Putamen (tissue), 1 donor: ENCODE measurements around the gene ERMAP.

Experiments used
- DNase-seq: peaks from one replicate; pipeline ENCODE4 v3.0.0-alpha.2; 2016; ENCODE audit warnings: low spot score

ERMAP gene, protein sequence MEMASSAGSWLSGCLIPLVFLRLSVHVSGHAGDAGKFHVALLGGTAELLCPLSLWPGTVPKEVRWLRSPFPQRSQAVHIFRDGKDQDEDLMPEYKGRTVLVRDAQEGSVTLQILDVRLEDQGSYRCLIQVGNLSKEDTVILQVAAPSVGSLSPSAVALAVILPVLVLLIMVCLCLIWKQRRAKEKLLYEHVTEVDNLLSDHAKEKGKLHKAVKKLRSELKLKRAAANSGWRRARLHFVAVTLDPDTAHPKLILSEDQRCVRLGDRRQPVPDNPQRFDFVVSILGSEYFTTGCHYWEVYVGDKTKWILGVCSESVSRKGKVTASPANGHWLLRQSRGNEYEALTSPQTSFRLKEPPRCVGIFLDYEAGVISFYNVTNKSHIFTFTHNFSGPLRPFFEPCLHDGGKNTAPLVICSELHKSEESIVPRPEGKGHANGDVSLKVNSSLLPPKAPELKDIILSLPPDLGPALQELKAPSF

GRCh38 chr1:42816585-42817439 is at the start of gene ERMAP, which contains the start of gene SVBP:
Gene ERMAP (plus strand): TSS chr1:42817122. CDS start chr1:42830449, 13,327 bp downstream.
Gene SVBP (minus strand): TSS chr1:42817397. CDS start chr1:42816544, 853 bp downstream.
- DNase-seq: peak; percentile 92

- no peak for DNase-seq
Measured at GRCh38 chr1:42767510-42768000, 49.4 kb upstream of the ERMAP start.

DNA sequence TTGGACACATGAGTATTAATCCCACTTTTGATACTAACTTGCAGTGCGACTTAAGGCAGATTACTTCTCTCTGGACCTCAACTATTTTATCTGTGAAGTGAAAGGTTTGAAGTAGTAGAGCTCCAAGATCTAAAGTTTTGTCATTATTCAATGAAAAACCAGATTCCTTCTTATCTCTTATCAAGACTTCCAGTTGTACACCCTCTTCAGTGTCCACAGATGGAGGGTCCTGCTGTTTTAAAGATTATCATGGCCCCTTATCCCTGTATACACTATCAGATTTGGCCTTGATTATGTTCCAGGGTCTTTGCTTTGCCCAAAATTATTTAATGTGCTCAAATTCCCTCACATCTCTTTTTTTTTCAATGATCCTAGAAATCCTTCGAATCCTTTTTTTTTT is 48.8 kb upstream of the ERMAP start:
- DNase-seq: no peak

DNA sequence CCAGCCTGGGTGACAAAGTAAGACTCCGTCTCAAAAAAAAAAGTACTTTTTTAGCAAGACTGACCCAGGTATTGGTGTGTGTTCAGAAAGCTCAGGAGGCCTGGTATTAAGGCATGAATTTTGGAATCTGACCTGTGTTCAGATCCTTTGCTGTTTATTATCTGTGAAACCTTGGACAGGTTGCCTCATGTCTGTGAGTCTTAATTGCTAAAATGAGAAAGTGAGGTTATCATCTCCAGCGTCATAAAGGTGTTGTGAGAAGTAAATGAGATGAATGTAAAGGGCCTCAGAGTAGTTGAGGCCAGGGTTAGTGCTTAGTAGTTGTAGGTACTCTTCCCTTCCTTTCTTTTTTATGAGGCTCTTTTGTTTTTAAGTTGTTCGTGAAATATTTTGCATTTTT is 47.1 kb upstream of the ERMAP start:
- DNase-seq: no peak

DNA sequence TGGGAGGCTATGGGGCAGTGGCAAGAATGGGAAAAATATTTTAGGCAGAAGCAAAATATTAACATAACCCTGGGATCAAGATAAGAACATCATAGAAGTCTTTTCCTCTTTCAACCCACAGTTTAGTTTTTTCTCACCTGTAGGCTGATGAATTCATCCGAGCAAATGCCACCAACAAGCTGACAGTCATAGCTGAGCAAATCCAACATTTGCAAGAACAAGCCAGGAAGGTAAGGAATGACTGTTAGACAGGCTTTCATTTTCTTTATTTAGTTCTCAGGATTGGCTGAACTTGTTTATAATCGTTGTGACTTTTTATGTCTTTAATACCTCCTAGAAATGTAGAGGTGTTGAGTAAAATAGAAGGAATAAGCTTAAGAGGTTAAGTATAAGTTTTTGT is 43.5 kb upstream of the ERMAP start:
- DNase-seq: no peak

DNA sequence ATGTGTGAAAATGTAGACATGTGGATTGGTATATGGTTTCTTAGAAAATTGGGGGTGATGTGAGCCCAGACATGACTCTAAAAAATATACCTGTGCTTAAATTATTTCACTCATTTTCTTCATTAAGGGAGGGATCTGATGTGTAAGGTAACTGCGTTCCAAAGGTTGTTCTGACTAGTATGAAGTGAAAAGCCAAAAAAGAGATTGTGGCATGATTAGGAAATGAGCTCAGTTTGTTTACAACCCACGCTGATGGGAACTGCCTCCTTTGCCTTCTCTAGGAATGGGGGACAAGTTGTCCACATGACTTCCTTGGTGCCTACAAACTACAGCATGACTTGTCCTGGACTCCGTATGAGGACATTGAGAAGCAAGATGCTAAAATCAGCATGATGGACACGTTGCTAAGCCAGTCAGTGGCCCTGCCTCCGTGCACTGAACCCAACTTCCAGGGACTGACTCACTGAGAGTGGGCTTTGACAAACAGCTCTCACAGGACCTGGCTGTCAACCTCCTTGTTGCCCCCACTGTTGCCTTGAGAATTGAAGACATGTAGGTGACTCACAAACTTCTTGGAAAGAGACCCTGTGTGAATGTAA is 41.9 kb upstream of the ERMAP start:
- DNase-seq: no peak

DNA sequence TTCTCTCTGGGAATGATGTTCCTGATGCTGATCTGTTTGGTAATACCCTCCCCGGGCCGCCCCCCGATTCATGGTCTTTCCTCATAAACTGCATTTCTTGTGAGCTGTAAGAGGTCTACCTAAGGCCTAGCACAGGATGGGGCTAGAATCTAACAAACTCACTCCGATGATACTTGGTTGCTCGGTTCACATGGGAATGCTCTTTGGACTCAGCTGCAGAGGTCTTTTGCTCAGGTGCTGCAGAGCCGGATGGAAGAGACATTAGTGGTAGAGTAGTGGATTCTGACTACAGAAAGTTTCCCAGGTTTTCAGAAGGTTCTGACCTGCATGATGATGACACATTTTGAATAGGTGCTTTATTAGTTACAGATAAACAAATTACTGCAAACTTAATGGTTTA is 40.4 kb upstream of the ERMAP start:
- DNase-seq: no peak

DNA sequence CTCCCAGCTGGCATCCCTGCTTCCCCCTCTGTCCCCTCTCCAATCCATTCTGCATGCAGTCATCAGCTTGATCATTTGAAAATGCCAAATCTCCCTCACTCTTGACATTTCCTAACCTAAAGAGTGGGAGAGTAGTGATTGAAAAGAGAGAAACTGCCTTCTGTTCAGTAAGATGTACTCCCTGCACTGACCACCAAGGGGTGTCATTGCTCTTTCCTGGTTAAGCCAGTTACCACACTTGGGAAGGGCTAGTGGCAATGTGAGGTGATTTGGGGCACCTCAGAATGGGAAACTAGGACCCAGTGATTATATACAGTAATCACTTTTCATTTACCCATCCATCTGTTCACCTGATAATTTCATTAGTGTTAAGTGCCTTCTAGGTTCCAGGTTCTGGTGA is 39.1 kb upstream of the ERMAP start:
- DNase-seq: no peak

- DNase-seq: no peak
Measured at GRCh38 chr1:42779725-42780124, 37.2 kb upstream of the ERMAP start.

- no peak for DNase-seq
Measured at GRCh38 chr1:42780176-42780575, 36.7 kb upstream of the ERMAP start.

DNA sequence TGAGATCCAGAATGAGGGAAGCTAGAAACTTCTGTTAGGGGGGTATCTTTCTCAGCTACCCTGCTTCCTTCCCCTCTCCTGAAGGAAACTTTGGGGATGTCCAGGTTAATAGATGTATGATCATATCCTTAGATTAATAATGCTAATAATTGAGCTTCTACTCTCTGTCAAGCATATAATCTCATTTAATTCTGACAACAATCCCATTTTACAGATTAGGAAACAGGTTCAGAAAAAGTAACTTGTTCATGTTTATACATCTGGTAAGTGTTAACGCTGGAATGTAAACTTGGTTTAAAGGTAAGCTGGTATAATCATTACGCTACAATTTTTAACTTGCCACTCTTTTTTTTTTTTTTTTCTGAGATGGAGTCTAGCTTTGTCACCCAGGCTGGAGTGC is 33.8 kb upstream of the ERMAP start:
- DNase-seq: no peak

DNA sequence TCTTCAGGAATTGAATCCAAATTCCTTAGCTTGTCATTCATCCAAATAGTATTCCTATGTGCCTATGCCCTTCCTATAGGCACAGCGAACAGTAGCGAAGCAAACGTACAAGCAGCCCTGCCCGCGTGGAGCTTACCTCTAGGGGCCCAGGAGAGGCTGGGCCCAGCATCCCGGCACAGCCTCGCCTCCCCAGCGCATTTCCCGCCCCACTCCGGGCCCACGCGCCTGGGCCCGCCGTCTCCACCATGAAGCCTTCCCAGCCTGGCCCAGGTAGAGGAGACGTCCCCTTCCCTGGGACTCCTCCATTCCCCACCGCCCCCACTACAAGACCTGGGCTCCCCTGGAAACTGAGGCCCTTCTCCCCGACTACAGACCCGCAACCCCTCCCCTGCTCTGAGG is 32.4 kb upstream of the ERMAP start:
- DNase-seq: no peak

DNA sequence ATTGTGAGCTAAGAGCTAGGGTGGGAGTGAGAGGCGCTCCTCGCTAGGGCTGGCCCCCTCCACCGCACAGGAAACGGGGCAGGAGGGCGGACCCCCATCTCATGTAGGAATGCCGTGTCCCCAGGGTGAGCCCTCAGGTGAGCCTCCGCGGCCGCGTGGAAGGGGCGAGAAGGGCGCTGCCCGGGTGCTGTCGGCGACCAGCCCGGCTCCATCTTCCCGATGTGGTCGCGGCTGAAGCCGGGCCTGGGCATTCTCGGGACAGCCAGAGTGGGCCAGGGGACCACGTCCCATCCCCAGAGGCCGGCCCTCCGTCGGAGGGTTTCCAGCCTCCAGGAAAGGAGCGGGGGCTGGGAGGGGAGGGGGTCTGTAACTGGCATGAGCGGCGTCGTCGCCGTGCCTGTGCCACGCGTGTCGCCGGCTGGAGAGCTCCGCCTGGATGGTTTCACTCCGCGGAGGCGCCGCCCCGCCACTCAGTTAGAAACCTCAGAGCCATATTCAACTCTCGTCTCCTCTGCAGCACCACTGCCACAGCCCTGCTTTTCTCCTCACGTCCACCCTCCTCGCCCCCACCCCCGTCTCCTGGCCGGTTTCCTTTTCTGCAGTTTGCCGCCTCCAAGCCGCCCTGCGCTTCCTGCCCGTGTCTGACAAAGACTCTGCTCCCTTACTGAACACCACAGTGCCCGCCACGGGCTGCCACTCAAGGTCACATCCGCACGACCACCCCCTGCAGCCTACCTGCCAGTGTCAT is 31.8 kb upstream of the ERMAP start, which contains the start of gene TMEM269:
TMEM269 (plus strand) TSS at position 46 of the 748 bp plus-strand sequence. CDS start 4,903 bp downstream, outside the sequence.
- DNase-seq: no peak

- no peak for DNase-seq
Measured at GRCh38 chr1:42786097-42786496, 30.8 kb upstream of the ERMAP start.

GRCh38 chr1:42788021-42788420 is 28.9 kb upstream of the ERMAP start:
- DNase-seq: no peak

GRCh38 chr1:42793824-42794223 is 23.1 kb upstream of the ERMAP start:
- DNase-seq: no peak

DNA sequence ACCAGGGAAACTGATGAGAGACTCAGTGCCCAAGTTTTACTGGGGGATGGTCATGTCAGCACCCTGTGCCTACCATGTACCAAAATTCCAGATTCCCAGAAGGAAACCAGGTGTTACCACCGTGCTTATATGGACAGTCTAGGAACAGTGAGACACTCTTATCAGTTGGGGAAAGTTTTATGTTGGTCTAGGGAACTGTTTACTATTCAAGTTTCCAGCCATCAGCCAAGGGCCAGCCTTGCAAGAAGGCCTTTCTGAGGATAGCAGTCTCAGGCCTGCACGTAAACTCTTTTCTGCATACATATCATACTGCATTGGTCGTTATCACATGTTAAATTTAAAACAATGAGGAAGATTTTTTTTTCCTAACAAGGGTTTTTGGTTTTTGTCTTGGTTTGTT is 19.5 kb upstream of the ERMAP start:
- DNase-seq: no peak

DNA sequence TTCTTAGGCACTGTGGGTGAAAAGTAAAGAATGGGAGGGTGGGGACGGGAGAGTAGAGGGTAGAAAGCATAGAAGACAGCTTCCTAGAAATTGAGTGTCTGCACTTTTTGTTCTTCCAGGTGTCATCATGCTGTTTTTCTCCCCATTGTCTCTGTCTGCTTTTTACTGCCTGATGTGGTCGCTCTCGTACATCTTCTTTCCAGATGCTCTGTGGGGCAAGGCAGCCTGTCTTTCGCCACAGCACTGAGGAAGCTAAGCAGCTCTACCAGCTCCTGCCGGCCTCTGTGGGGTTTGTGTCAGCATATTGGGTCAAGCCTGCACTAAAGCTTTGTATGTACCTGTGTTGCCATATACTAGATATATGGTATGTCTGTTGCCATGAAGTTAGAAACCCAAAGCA is 18.9 kb upstream of the ERMAP start:
- DNase-seq: no peak

GRCh38 chr1:42801832-42802473 is 15.0 kb upstream of the ERMAP start:
- DNase-seq: no peak

DNA sequence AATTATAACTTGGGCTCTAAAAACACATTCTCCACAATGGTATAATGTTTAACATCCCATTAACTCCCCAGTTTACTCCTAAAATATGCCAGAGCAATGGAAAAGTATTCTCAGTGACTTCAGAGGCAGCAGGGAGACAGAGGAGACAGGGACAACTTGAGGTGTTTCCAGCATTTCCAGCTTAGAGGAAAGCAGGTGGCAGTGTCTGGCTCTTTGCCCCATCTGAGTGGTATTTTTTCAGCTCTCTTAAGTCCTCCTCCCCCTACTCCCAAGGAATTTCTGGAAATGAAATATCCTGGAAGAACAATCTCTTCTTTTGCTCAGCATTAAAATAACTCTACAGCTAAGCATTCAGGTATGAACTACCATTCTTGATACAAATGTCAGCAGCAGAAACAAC is 10.8 kb upstream of the ERMAP start:
- DNase-seq: no peak

DNA sequence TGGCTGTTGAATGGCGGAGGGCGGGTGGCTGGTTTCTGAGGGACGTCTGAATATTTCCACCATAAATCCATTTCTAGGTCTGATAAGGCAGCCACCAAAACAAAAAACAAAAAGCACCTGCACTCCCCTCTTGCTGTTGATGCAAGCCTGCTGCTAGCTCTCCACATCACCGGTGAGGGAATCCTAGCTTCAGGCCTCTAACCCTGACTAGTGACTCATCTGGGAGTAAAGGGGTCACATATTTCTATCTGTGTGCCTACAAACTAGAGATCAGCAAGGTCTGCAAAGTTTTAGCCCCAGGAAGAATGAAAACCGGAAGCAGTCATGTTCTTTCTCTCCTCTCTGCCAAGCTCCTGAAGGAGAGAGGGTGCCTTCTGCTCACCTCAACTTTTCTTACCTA is 10.3 kb upstream of the ERMAP start:
- no peak for DNase-seq
